ENCODE data around the gene GATA3. TPM values are rescaled to one million over a fixed set of nuclear protein-coding genes. Genes with fewer than 3 reads are reported as not detected.

Gene GATA3
- total RNA-seq, 1 donor = not detected

DNA sequence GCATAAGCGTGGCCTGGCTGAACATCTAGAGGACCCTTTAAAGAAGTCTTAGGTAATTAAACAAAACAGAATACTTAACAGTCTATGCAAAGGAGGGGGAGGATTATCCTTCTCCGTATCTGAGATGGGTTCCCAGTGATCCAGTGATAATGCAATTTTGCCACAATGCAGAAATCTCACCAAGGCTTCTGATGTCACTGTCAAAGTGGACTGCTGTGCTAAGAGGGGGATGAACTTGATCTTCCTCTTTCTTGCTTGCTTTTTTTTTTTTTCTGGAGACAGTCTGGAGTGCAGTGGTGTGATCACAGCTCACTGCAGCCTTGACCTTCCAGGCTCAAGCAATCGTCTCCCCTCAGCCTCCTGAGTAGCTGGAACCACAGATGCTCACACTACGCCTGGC is 30.8 kb downstream of the GATA3 start:
- Histone ChIP-seq H2AFZ (ENCODE audit: low read length) (no peak overlapping the region), H3K27me3 (ENCODE audit: insufficient read depth, low read length) (no peaks in the 10 kb centered on the region), H3K27ac (ENCODE audit: low read depth, low read length) (no peak overlapping the region), H3K4me2 (ENCODE audit: insufficient read depth, low read length) (no peak overlapping the region), H3K36me3 (ENCODE audit: insufficient read depth, low read length) (no peaks in the 10 kb centered on the region), H3K4me1 (ENCODE audit: insufficient read depth, low read length) (no peaks in the 10 kb centered on the region), H3K9me3 (ENCODE audit: low read depth, low read length) (no peaks in the 10 kb centered on the region), H3K4me3 (ENCODE audit: insufficient read depth, low read length) (no peak overlapping the region), H3K79me2 (ENCODE audit: insufficient read depth, low read length) (no peaks in the 10 kb centered on the region), H4K20me1 (ENCODE audit: insufficient read depth, low read length) (no peaks in the 10 kb centered on the region)
- peak; percentile 32 for DNase-seq (ENCODE audit: insufficient read length, low spot score, missing footprints)
- TF ChIP-seq, protein P1, sequence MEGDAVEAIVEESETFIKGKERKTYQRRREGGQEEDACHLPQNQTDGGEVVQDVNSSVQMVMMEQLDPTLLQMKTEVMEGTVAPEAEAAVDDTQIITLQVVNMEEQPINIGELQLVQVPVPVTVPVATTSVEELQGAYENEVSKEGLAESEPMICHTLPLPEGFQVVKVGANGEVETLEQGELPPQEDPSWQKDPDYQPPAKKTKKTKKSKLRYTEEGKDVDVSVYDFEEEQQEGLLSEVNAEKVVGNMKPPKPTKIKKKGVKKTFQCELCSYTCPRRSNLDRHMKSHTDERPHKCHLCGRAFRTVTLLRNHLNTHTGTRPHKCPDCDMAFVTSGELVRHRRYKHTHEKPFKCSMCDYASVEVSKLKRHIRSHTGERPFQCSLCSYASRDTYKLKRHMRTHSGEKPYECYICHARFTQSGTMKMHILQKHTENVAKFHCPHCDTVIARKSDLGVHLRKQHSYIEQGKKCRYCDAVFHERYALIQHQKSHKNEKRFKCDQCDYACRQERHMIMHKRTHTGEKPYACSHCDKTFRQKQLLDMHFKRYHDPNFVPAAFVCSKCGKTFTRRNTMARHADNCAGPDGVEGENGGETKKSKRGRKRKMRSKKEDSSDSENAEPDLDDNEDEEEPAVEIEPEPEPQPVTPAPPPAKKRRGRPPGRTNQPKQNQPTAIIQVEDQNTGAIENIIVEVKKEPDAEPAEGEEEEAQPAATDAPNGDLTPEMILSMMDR (IDR thresholded peaks at IDR 0.05; ENCODE audit: extremely low read depth, low read depth, low read length) = no peak

DNA sequence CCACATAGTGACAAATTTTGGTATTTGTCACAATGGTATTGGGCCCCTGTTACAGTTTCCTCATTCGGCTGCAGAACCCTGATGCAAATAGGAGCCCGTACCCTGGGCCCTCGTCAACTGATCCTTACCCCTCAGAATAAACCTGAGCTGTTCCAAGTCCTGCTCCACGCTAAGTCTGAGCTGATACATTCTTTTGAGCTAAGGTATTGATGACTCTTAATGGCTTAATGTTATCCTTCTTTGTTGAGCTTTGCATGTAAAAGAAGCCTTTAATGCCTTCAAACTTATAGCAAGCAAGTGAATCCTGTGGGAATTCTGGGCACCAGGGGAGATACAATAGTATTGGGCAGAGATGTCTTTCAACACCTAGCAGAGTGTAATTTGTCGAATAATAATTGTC is 31.8 kb downstream of the GATA3 start:
- no peak overlapping the region for H2AFZ ChIP-seq (ENCODE audit: low read length)
- TF ChIP-seq, protein P1 (IDR thresholded peaks at IDR 0.05; ENCODE audit: extremely low read depth, low read depth, low read length) = no peak
- no peaks in the 10 kb centered on the region for H3K9me3 ChIP-seq (ENCODE audit: low read depth, low read length)
- peak; percentile 38 for DNase-seq (ENCODE audit: insufficient read length, low spot score, missing footprints)
- no peaks in the 10 kb centered on the region for H3K79me2 ChIP-seq (ENCODE audit: insufficient read depth, low read length)
- no peak overlapping the region for H3K27ac ChIP-seq (ENCODE audit: low read depth, low read length)
- H4K20me1 ChIP-seq (ENCODE audit: insufficient read depth, low read length) = no peaks in the 10 kb centered on the region
- no peaks in the 10 kb centered on the region for H3K36me3 ChIP-seq (ENCODE audit: insufficient read depth, low read length)
- no peaks in the 10 kb centered on the region for H3K4me1 ChIP-seq (ENCODE audit: insufficient read depth, low read length)
- H3K4me3 ChIP-seq (ENCODE audit: insufficient read depth, low read length) = no peak overlapping the region
- H3K27me3 ChIP-seq (ENCODE audit: insufficient read depth, low read length) = no peaks in the 10 kb centered on the region
- no peak overlapping the region for H3K4me2 ChIP-seq (ENCODE audit: insufficient read depth, low read length)

DNA sequence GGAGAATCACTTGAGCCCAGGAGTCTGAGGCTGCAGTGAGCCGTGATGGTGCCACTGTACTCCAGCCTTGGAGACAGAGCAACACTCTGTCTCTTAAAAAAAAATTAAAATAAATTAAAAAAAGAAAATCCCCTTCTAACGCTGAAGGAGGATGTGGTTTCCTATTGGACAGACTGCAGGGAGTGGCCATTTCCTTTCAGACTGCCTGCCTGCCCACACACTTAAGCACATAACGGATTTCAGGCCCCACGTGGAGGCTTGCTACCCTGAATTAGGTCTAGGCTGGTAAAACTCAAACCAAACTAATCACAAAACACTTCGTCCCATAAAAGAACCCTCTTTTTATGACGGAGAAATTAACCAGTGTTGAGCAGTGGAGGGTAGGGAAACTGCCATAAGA is 34.0 kb downstream of the GATA3 start:
- Histone ChIP-seq H4K20me1 (ENCODE audit: insufficient read depth, low read length) (no peaks in the 10 kb centered on the region), H3K27ac (ENCODE audit: low read depth, low read length) (no peak overlapping the region), H3K79me2 (ENCODE audit: insufficient read depth, low read length) (no peaks in the 10 kb centered on the region), H3K4me1 (ENCODE audit: insufficient read depth, low read length) (no peaks in the 10 kb centered on the region), H3K9me3 (ENCODE audit: low read depth, low read length) (no peaks in the 10 kb centered on the region), H3K4me3 (ENCODE audit: insufficient read depth, low read length) (no peak overlapping the region), H3K36me3 (ENCODE audit: insufficient read depth, low read length) (no peaks in the 10 kb centered on the region), H3K27me3 (ENCODE audit: insufficient read depth, low read length) (no peaks in the 10 kb centered on the region), H3K4me2 (ENCODE audit: insufficient read depth, low read length) (no peak overlapping the region), H2AFZ (ENCODE audit: low read length) (no peak overlapping the region)
- no peak for DNase-seq (ENCODE audit: insufficient read length, low spot score, missing footprints)
- TF ChIP-seq, protein P1 (IDR thresholded peaks at IDR 0.05; ENCODE audit: extremely low read depth, low read depth, low read length) = no peak

DNA sequence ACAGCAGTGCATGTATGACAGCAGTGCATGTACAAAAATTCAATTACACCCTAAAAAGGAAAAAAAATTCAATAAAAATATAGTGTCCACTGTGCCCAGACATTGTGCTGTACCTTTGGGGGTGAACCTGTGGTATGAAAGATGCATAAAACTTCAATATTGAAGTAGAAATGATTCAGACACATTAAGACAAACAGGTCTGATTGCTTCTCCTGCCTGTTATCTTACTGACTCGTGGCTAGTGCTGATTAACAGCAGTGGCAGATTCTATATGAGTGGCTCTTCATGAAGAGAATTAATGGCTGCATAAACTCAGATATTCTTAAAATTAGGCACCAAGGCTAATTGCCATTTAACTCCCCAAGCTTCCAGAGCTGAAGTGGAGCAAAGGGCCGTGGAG is 37.9 kb downstream of the GATA3 start:
- no peaks in the 10 kb centered on the region for H3K9me3 ChIP-seq (ENCODE audit: low read depth, low read length)
- H3K79me2 ChIP-seq (ENCODE audit: insufficient read depth, low read length) = no peaks in the 10 kb centered on the region
- H3K4me1 ChIP-seq (ENCODE audit: insufficient read depth, low read length) = no peaks in the 10 kb centered on the region
- H3K4me3 ChIP-seq (ENCODE audit: insufficient read depth, low read length) = no peak overlapping the region
- no peaks in the 10 kb centered on the region for H3K27me3 ChIP-seq (ENCODE audit: insufficient read depth, low read length)
- H3K4me2 ChIP-seq (ENCODE audit: insufficient read depth, low read length) = no peak overlapping the region
- H3K36me3 ChIP-seq (ENCODE audit: insufficient read depth, low read length) = no peaks in the 10 kb centered on the region
- no peak overlapping the region for H2AFZ ChIP-seq (ENCODE audit: low read length)
- no peaks in the 10 kb centered on the region for H4K20me1 ChIP-seq (ENCODE audit: insufficient read depth, low read length)
- TF ChIP-seq, protein P1 (IDR thresholded peaks at IDR 0.05; ENCODE audit: extremely low read depth, low read depth, low read length) = no peak
- no peak overlapping the region for H3K27ac ChIP-seq (ENCODE audit: low read depth, low read length)
- DNase-seq (ENCODE audit: insufficient read length, low spot score, missing footprints) = no peak
